SK-N-MC (cell line): Measurements from ENCODE around the gene MACF1.

Experiments used
- DNase-seq: peaks from one replicate; pipeline ENCODE4 v3.0.0-alpha.2; 2011; ENCODE audit warnings: low read depth, low spot score
- H3K27ac ChIP-seq: fragments of 200-600 bp; sonication (generic); 2 replicates; pipeline ENCODE4 v1.5.1; 2016; ENCODE audit warnings: mixed run types
- H3K36me3 ChIP-seq: fragments of 200-600 bp; sonication (generic); 2 replicates; pipeline ENCODE4 v1.6.1; 2017; ENCODE audit warnings: antibody characterized with exemption, low read length, mixed read lengths; ENCODE audit not compliant: insufficient read depth
- H3K4me3 ChIP-seq: fragments of 200-600 bp; sonication (generic); 2 replicates; pipeline ENCODE4 v1.5.1; 2016
- H3K9ac ChIP-seq: fragments of 200-600 bp; sonication (generic); 2 replicates; pipeline ENCODE4 v1.8.0; 2017; ENCODE audit warnings: mixed run types, mixed read lengths; ENCODE audit not compliant: insufficient read length
- H3K9me3 ChIP-seq: fragments of 200-600 bp; sonication (generic); 2 replicates; pipeline ENCODE4 v1.6.1; 2017; ENCODE audit warnings: low read depth, mild to moderate bottlenecking, antibody characterized with exemption, low read length, moderate library complexity, mixed read lengths
- EZH2 ChIP-seq: fragments of 200-600 bp; sonication (generic); IDR thresholded peaks from one replicate; pipeline ENCODE4 v1.6.1; 2017; ENCODE audit warnings: antibody characterized with exemption
- FOXP2 ChIP-seq: optimal IDR thresholded peaks from 2 replicates; pipeline ENCODE3; 2011; ENCODE audit warnings: mild to moderate bottlenecking, moderate library complexity; ENCODE audit not compliant: insufficient read depth; ENCODE audit errors: extremely low read length, control extremely low read depth
- POLR2AphosphoS5 ChIP-seq: IDR thresholded peaks from 2 replicates; pipeline ENCODE4 v1.6.1; 2012; ENCODE audit warnings: mild to moderate bottlenecking, low read depth, low read length, borderline replicate concordance

The MACF1 gene

GRCh38 chr1:39331647-39332046, 127.2 kb downstream of the MACF1 start:
- DNase-seq: no peak
- no peak overlapping the region for H3K4me3 ChIP-seq
- no peaks in the 10 kb centered on the region for H3K9me3 ChIP-seq
- H3K27ac ChIP-seq: no peak overlapping the region
- TF ChIP-seq POLR2AphosphoS5: no peak
- no peak for TF ChIP-seq EZH2
- TF ChIP-seq FOXP2: no peak
- no peak overlapping the region for H3K9ac ChIP-seq
- H3K36me3 ChIP-seq: no peaks in the 10 kb centered on the region

DNA sequence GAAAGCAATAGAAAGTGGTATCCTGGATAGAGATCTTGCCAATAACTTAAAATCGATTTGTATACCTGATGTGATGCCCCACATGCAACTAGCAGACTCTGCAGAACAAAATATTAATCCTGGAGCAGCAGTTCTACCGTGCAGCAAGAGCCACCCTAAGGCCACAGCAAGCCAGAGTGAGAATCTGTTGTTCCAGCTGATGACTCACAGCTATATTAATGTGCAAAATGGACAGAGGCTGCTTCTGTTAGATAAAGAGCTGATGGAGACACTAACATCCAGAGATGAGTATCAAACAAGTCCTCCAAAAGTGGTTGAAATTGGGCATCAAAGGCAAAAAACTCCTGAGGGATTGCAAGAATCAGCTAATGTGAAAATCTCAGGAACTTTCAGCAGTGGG, 127.8 kb downstream of the MACF1 start:
- H3K9ac ChIP-seq: no peak overlapping the region
- no peak for TF ChIP-seq EZH2
- no peak for TF ChIP-seq FOXP2
- TF ChIP-seq POLR2AphosphoS5: no peak
- H3K27ac ChIP-seq: no peak overlapping the region
- H3K4me3 ChIP-seq: no peak overlapping the region
- no peaks in the 10 kb centered on the region for H3K36me3 ChIP-seq
- H3K9me3 ChIP-seq: no peaks in the 10 kb centered on the region
- no peak for DNase-seq

DNA sequence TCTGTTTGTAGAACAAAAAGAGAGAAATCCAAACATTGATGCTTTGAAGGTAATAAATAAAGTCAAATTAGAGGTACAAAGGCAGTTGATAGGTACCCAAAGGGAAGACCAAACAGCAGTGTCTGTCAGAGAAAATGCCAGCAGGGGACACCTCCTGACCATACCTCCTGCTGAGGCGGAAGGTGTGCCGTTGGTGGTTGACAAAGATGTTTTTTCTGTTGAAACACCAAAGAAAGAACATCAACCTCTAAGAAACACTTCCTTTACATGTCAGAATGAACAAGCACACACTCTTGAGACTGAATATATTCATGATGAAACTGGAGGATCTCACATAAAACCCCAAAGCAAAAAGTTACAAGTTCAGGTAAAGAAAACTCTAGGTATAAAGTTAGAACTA, 128.3 kb downstream of the MACF1 start:
- no peak overlapping the region for H3K4me3 ChIP-seq
- H3K36me3 ChIP-seq: no peaks in the 10 kb centered on the region
- no peaks in the 10 kb centered on the region for H3K9me3 ChIP-seq
- no peak for TF ChIP-seq EZH2
- no peak for TF ChIP-seq FOXP2
- no peak for TF ChIP-seq POLR2AphosphoS5
- no peak for DNase-seq
- no peak overlapping the region for H3K27ac ChIP-seq
- no peak overlapping the region for H3K9ac ChIP-seq

DNA sequence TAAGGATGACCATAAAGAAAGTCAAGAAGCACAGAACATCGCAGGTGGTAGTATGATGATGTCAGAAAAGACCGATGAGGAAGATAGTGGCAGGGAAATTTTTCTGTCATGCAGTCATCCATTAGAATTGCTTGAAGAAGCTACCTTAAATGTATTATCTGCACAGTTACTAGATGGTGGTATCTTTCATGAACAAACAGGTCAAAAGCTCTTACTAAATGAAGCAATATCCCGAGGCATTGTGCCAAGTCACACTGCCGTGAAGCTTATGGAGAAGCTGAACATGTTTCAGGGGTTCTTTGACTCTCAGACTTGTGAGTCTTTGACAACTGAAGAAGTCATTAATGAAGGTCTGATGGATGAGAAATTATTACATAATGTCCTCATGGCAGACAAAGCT, 128.8 kb downstream of the MACF1 start:
- no peak for DNase-seq
- Histone ChIP-seq H3K36me3 (no peaks in the 10 kb centered on the region), H3K9me3 (no peaks in the 10 kb centered on the region), H3K27ac (no peak overlapping the region), H3K4me3 (no peak overlapping the region), H3K9ac (no peak overlapping the region)
- no peak for TF ChIP-seq EZH2
- TF ChIP-seq POLR2AphosphoS5: no peak
- no peak for TF ChIP-seq FOXP2

GRCh38 chr1:39335216-39335615, 130.7 kb downstream of the MACF1 start:
- no peak for DNase-seq
- H3K36me3 ChIP-seq: no peaks in the 10 kb centered on the region
- TF ChIP-seq EZH2: no peak
- TF ChIP-seq FOXP2: no peak
- no peak for TF ChIP-seq POLR2AphosphoS5
- no peak overlapping the region for H3K27ac ChIP-seq
- no peaks in the 10 kb centered on the region for H3K9me3 ChIP-seq
- H3K9ac ChIP-seq: no peak overlapping the region
- no peak overlapping the region for H3K4me3 ChIP-seq

- DNase-seq: no peak
- H3K36me3 ChIP-seq: no peaks in the 10 kb centered on the region
- H3K9me3 ChIP-seq: no peaks in the 10 kb centered on the region
- TF ChIP-seq EZH2: no peak
- no peak for TF ChIP-seq FOXP2
- TF ChIP-seq POLR2AphosphoS5: no peak
- H3K4me3 ChIP-seq: no peak overlapping the region
- no peak overlapping the region for H3K27ac ChIP-seq
- H3K9ac ChIP-seq: no peak overlapping the region
These were observed 132.6 kb downstream of the MACF1 start for GRCh38 chr1:39337067-39337466.

GRCh38 chr1:39342776-39343175, 138.3 kb downstream of the MACF1 start:
- no peak overlapping the region for H3K27ac ChIP-seq
- no peak overlapping the region for H3K9ac ChIP-seq
- no peak overlapping the region for H3K4me3 ChIP-seq
- TF ChIP-seq EZH2 (no peak), FOXP2 (no peak), POLR2AphosphoS5 (no peak)
- H3K36me3 ChIP-seq: no peaks in the 10 kb centered on the region
- no peaks in the 10 kb centered on the region for H3K9me3 ChIP-seq
- DNase-seq: no peak

- H3K4me3 ChIP-seq: no peak overlapping the region
- no peak for DNase-seq
- no peak for TF ChIP-seq POLR2AphosphoS5
- no peak for TF ChIP-seq FOXP2
- no peak for TF ChIP-seq EZH2
- no peaks in the 10 kb centered on the region for H3K36me3 ChIP-seq
- no peak overlapping the region for H3K9ac ChIP-seq
- no peaks in the 10 kb centered on the region for H3K9me3 ChIP-seq
- no peak overlapping the region for H3K27ac ChIP-seq
These were observed 140.1 kb downstream of the MACF1 start for GRCh38 chr1:39344394-39345154.

DNA sequence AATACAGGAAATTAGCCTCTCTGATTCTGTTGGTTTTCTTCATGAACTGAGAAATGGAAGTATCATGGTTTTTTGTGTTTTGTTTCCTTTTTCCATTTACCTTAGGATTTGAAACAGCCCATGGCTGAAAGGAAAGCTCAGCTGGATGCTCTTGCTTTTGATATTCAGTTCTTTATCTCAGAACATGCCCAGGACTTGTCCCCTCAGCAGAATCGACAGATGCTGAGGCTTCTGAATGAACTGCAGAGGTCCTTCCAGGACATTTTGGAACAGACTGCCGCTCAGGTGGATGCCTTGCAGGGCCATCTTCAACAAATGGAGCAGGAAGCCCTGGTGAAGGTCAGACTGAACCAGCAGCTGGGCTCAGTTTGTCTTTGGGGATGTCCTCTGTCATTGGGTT, 142.4 kb downstream of the MACF1 start:
- H3K9ac ChIP-seq: no peak overlapping the region
- H3K36me3 ChIP-seq: no peaks in the 10 kb centered on the region
- H3K9me3 ChIP-seq: no peaks in the 10 kb centered on the region
- no peak overlapping the region for H3K4me3 ChIP-seq
- H3K27ac ChIP-seq: no peak overlapping the region
- DNase-seq: no peak
- no peak for TF ChIP-seq EZH2
- no peak for TF ChIP-seq POLR2AphosphoS5
- no peak for TF ChIP-seq FOXP2
